Neural progenitor cell (in vitro differentiated cells): ENCODE measurements around the gene PRKD1. TPM values are rescaled to one million over a fixed set of nuclear protein-coding genes. Genes with fewer than 3 reads are reported as not detected.

Experiments
- DNase-seq: peaks from one replicate; pipeline ENCODE4 v3.0.0-alpha.2; 2016; ENCODE audit warnings: low spot score
- H2AFZ ChIP-seq: fragments of 200-600 bp; sonication (generic); replicated peaks from 2 replicates; pipeline ENCODE4 v1.6.1; 2016; ENCODE audit warnings: antibody characterized with exemption
- H3F3A ChIP-seq: fragments of 200-600 bp; sonication (generic); 2 replicates; pipeline ENCODE4 v1.6.1; 2016; ENCODE audit warnings: antibody characterized with exemption, low read depth
- H3K27ac ChIP-seq: fragments of 200-600 bp; sonication (generic); 2 replicates; pipeline ENCODE4 v1.5.1; 2016; ENCODE audit warnings: mild to moderate bottlenecking
- H3K27me3 ChIP-seq: fragments of 200-600 bp; sonication (generic); 2 replicates; pipeline ENCODE4 v1.6.1; 2016; ENCODE audit warnings: mild to moderate bottlenecking, moderate library complexity
- H3K36me3 ChIP-seq: fragments of 200-600 bp; sonication (generic); 2 replicates; pipeline ENCODE4 v1.5.1; 2016
- H3K4me1 ChIP-seq: fragments of 200-600 bp; sonication (generic); 2 replicates; pipeline ENCODE4 v1.6.1; 2016; ENCODE audit warnings: mixed run types
- H3K4me2 ChIP-seq: fragments of 200-600 bp; sonication (generic); 2 replicates; pipeline ENCODE4 v1.6.1; 2016
- H3K4me3 ChIP-seq: fragments of 200-600 bp; sonication (generic); 2 replicates; pipeline ENCODE4 v1.5.1; 2016
- H3K79me2 ChIP-seq: fragments of 200-600 bp; sonication (generic); 2 replicates; pipeline ENCODE4 v1.6.1; 2016; ENCODE audit warnings: low read depth
- H3K9ac ChIP-seq: fragments of 200-600 bp; sonication (generic); 2 replicates; pipeline ENCODE4 v1.6.1; 2016
- H3K9me3 ChIP-seq: fragments of 200-600 bp; sonication (generic); 2 replicates; pipeline ENCODE4 v1.5.1; 2016; ENCODE audit warnings: low read depth
- H4K20me1 ChIP-seq: fragments of 200-600 bp; sonication (generic); 2 replicates; pipeline ENCODE4 v1.6.1; 2016; ENCODE audit warnings: low read depth
- H3K27ac Mint-ChIP-seq: 3 replicates; pipeline ENCODE4 v1.8.0; 2021; ENCODE audit warnings: mixed read lengths
- H3K27me3 Mint-ChIP-seq: 2 replicates; pipeline ENCODE4 v1.8.0; 2022; ENCODE audit warnings: low read depth, mild to moderate bottlenecking, inconsistent platforms, moderate library complexity, mixed read lengths; ENCODE audit not compliant: insufficient read depth
- H3K36me3 Mint-ChIP-seq: 3 replicates; pipeline ENCODE4 v1.8.0; 2021; ENCODE audit warnings: mixed read lengths
- H3K4me1 Mint-ChIP-seq: 3 replicates; pipeline ENCODE4 v1.8.0; 2021; ENCODE audit warnings: mixed read lengths
- H3K4me3 Mint-ChIP-seq: 3 replicates; pipeline ENCODE4 v1.8.0; 2021; ENCODE audit warnings: mild to moderate bottlenecking, moderate library complexity, mixed read lengths
- H3K9me3 Mint-ChIP-seq: 3 replicates; pipeline ENCODE4 v1.8.0; 2020; ENCODE audit warnings: mixed read lengths
- CTCF ChIP-seq: fragments of 200-600 bp; sonication (generic); IDR thresholded peaks from 2 replicates; pipeline ENCODE4 v1.5.1; 2017; ENCODE audit warnings: antibody characterized with exemption, mild to moderate bottlenecking
- EZH2 ChIP-seq: fragments of 200-600 bp; sonication (generic); IDR thresholded peaks from 2 replicates; pipeline ENCODE4 v1.6.1; 2017; ENCODE audit warnings: antibody characterized with exemption, mild to moderate bottlenecking, moderate library complexity
- EZH2phosphoT487 ChIP-seq: fragments of 200-600 bp; sonication (generic); IDR thresholded peaks from 2 replicates; pipeline ENCODE4 v1.6.1; 2017; ENCODE audit warnings: antibody characterized with exemption
- total RNA-seq: library from RNA; depleted of rRNA; stranded (reverse); fragments of >200 nt; gene quantifications from 2 replicates; pipeline ENCODE4 v1.2.3, GENCODE V29; 2015; ENCODE audit warnings: low replicate concordance

PRKD1 gene
- total RNA-seq, 1 donor from 2014 or later: 8.7 TPM

- Histone ChIP-seq H3F3A (no peaks in the 10 kb centered on the region), H3K36me3 (no peaks in the 10 kb centered on the region), H2AFZ (no peak overlapping the region), H3K79me2 (no peaks in the 10 kb centered on the region), H3K9ac (no peak overlapping the region), H3K4me3 (no peak overlapping the region), H3K27me3 (no peaks in the 10 kb centered on the region), H3K9me3 (no peaks in the 10 kb centered on the region), H3K27ac (no peak overlapping the region), H3K4me2 (no peak overlapping the region), H4K20me1 (no peaks in the 10 kb centered on the region), H3K4me1 (peaks cover 12% of the 10 kb centered on the region)
- Mint-ChIP-seq H3K27ac (no peak overlapping the region), H3K4me3 (no peak overlapping the region), H3K4me1 (no peaks in the 10 kb centered on the region), H3K27me3 (no peaks in the 10 kb centered on the region), H3K9me3 (no peaks in the 10 kb centered on the region), H3K36me3 (no peaks in the 10 kb centered on the region)
- no peak for DNase-seq
- TF ChIP-seq CTCF: no peak
- no peak for TF ChIP-seq EZH2phosphoT487
- TF ChIP-seq EZH2: no peak
Observed at GRCh38 chr14:29741909-29742401, 185.7 kb downstream of the PRKD1 start.

GRCh38 chr14:29740491-29740890, 187.2 kb downstream of the PRKD1 start:
- DNase-seq: no peak
- Histone ChIP-seq H3K36me3 (no peaks in the 10 kb centered on the region), H3K9me3 (no peaks in the 10 kb centered on the region), H3K27ac (no peak overlapping the region), H2AFZ (no peak overlapping the region), H3F3A (no peaks in the 10 kb centered on the region), H3K4me2 (no peak overlapping the region), H3K79me2 (no peaks in the 10 kb centered on the region), H3K4me1 (peaks cover 19% of the 10 kb centered on the region), H3K4me3 (no peak overlapping the region), H3K27me3 (no peaks in the 10 kb centered on the region), H3K9ac (no peak overlapping the region), H4K20me1 (no peaks in the 10 kb centered on the region)
- H3K36me3 Mint-ChIP-seq: no peaks in the 10 kb centered on the region
- no peak overlapping the region for H3K27ac Mint-ChIP-seq
- H3K9me3 Mint-ChIP-seq: peaks cover 2% of the 10 kb centered on the region
- TF ChIP-seq EZH2 (no peak), CTCF (no peak), EZH2phosphoT487 (no peak)
- H3K4me3 Mint-ChIP-seq: no peak overlapping the region
- H3K4me1 Mint-ChIP-seq: peaks cover 7% of the 10 kb centered on the region
- no peaks in the 10 kb centered on the region for H3K27me3 Mint-ChIP-seq

- Histone ChIP-seq H3K4me1 (peaks cover 31% of the 10 kb centered on the region), H3K27ac (no peak overlapping the region), H3K79me2 (no peaks in the 10 kb centered on the region), H3K4me2 (no peak overlapping the region), H3K9me3 (no peaks in the 10 kb centered on the region), H4K20me1 (no peaks in the 10 kb centered on the region), H3K4me3 (no peak overlapping the region), H3K36me3 (no peaks in the 10 kb centered on the region), H3K9ac (no peak overlapping the region), H2AFZ (no peak overlapping the region), H3F3A (peaks cover 7% of the 10 kb centered on the region), H3K27me3 (no peaks in the 10 kb centered on the region)
- peaks cover 7% of the 10 kb centered on the region for H3K4me1 Mint-ChIP-seq
- H3K27ac Mint-ChIP-seq: no peak overlapping the region
- DNase-seq: no peak
- peaks cover 2% of the 10 kb centered on the region for H3K9me3 Mint-ChIP-seq
- no peak for TF ChIP-seq EZH2phosphoT487
- no peak for TF ChIP-seq CTCF
- H3K27me3 Mint-ChIP-seq: no peaks in the 10 kb centered on the region
- no peaks in the 10 kb centered on the region for H3K36me3 Mint-ChIP-seq
- H3K4me3 Mint-ChIP-seq: no peak overlapping the region
Observed at GRCh38 chr14:29738950-29739349, 188.7 kb downstream of the PRKD1 start.
